ENCODE measurements around the gene PCSK7. TPM values are rescaled to one million over a fixed set of nuclear protein-coding genes. Genes with fewer than 3 reads are reported as not detected.
A peak's percentile ranks its signal among the peaks of the same experiment; 100 is the strongest.

Gene PCSK7
- total RNA-seq, 1 experiment from 2014 or later, result 50.7 TPM

DNA sequence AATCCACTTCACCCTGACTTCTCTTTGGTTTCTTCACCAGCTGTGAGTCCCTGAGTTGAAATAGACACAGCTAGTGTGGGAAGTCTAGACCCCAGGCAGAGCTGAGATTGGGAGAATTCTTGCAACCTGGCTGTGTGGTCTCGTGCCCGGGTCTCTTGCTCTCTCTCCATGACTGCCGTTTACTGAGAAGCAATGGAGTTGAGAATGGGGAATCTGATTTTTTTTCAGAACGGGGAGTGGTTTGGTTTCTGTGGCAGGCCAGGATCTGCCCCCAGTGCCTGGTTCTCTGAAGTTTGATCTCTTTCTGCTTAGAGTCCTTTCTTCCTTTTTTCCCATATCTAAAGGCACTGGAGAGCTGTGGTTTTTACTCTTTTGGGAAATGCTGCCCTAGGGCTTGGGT is 51.9 kb downstream of the PCSK7 start:
- Histone ChIP-seq H2AFZ (ENCODE audit: low read length) (no peak overlapping the region), H3K56ac (ENCODE audit: insufficient read length, low read depth, low read length) (no peak overlapping the region), H3K18ac (ENCODE audit: insufficient read length, low read depth, low read length) (no peak overlapping the region), H4K5ac (ENCODE audit: insufficient read length, low read depth, low read length) (no peak overlapping the region), H3K79me2 (ENCODE audit: insufficient read depth, low read length) (no peaks in the 10 kb centered on the region), H2BK12ac (ENCODE audit: insufficient read length, low read depth, low read length) (no peak overlapping the region), H3K27me3 (ENCODE audit: insufficient read depth, low read length) (no peaks in the 10 kb centered on the region), H4K20me1 (ENCODE audit: control insufficient read depth, insufficient read depth, insufficient read length) (no peaks in the 10 kb centered on the region), H3K4ac (ENCODE audit: low read depth, low read length) (no peak overlapping the region), H3K27ac (ENCODE audit: insufficient read length, low read depth, low read length) (no peak overlapping the region), H2BK120ac (ENCODE audit: low read depth, low read length, poor library complexity, severe bottlenecking) (no peak overlapping the region), H3T11ph (ENCODE audit: low read length) (no peak overlapping the region), H3K79me1 (ENCODE audit: insufficient read depth, low read depth, low read length, poor library complexity, severe bottlenecking) (no peaks in the 10 kb centered on the region), H3K23me2 (ENCODE audit: insufficient read length, low read depth, low read length, poor library complexity, severe bottlenecking) (peaks cover 14% of the 10 kb centered on the region), H2BK15ac (ENCODE audit: low read depth, low read length) (no peak overlapping the region), H4K91ac (ENCODE audit: insufficient read length, low read depth, low read length) (no peak overlapping the region), H2BK20ac (ENCODE audit: low read depth, low read length, poor library complexity, severe bottlenecking) (no peak overlapping the region), H3K4me2 (ENCODE audit: insufficient read depth, insufficient read length, low read length) (peak overlapping the region; percentile 95), H4K8ac (replicated peaks; ENCODE audit: insufficient read length, low read depth, low read length) (no peak overlapping the region), H3K14ac (ENCODE audit: insufficient read depth, low read length) (no peak overlapping the region), H3K9me3 (ENCODE audit: control insufficient read depth, low read depth, low read length) (no peaks in the 10 kb centered on the region), H3K9ac (ENCODE audit: extremely low read depth, insufficient read length, low read length) (no peak overlapping the region), H2BK5ac (ENCODE audit: insufficient read length, low read length) (no peak overlapping the region), H2AK5ac (ENCODE audit: insufficient read length, low read length) (no peak overlapping the region), H3K23ac (ENCODE audit: insufficient read length, low read depth, low read length) (no peak overlapping the region), H3K4me1 (ENCODE audit: insufficient read depth, low read length) (peaks cover 6% of the 10 kb centered on the region; the same call in 1 of the 2 replicates)
- Mint-ChIP-seq H3K27me3 (ENCODE audit: low read depth) (peaks cover 4% of the 10 kb centered on the region; the same call in 1 of the 2 replicates), H3K9me3 (no peaks in the 10 kb centered on the region), H3K4me1 (peaks cover 21 to 28% of the 10 kb centered on the region in 2 experiments), H3K27ac (no peak overlapping the region), H3K4me3 (peak overlapping the region; percentile 90 to 97), H3K36me3 (ENCODE audit: insufficient read depth in 1 of 3, low read depth in 3 of 3) (peaks cover 0 to 24% (median 13%) of the 10 kb centered on the region in 3 experiments; a peak in 4 of 7 replicates)
- TF ChIP-seq, protein P1, sequence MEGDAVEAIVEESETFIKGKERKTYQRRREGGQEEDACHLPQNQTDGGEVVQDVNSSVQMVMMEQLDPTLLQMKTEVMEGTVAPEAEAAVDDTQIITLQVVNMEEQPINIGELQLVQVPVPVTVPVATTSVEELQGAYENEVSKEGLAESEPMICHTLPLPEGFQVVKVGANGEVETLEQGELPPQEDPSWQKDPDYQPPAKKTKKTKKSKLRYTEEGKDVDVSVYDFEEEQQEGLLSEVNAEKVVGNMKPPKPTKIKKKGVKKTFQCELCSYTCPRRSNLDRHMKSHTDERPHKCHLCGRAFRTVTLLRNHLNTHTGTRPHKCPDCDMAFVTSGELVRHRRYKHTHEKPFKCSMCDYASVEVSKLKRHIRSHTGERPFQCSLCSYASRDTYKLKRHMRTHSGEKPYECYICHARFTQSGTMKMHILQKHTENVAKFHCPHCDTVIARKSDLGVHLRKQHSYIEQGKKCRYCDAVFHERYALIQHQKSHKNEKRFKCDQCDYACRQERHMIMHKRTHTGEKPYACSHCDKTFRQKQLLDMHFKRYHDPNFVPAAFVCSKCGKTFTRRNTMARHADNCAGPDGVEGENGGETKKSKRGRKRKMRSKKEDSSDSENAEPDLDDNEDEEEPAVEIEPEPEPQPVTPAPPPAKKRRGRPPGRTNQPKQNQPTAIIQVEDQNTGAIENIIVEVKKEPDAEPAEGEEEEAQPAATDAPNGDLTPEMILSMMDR (conservative IDR thresholded peaks at IDR 0.05), result no peak
- no CpG with 5 or more reads among the region's 4 CpGs for WGBS (ENCODE audit: extremely low coverage, insufficient read length, low lambda C conversion rate)
- DNase-seq, result peak; percentile 24
